GM10266 (cell line): ENCODE measurements around the gene KAT6B.

Experiments used
- DNase-seq: peaks from one replicate; pipeline ENCODE4 v3.0.0; 2012; ENCODE audit errors: extremely low spot score
- TF ChIP-seq, protein P1 (sequence below): IDR thresholded peaks from 2 replicates; pipeline ENCODE4 v1.5.1; 2012; ENCODE audit warnings: mild to moderate bottlenecking, low read depth; ENCODE audit not compliant: control insufficient read depth, insufficient read depth; ENCODE audit errors: missing control alignments

KAT6B gene

GRCh38 chr10:75037171-75038153, 211.1 kb downstream of the KAT6B start:
- no peak for DNase-seq
- TF ChIP-seq, protein P1, sequence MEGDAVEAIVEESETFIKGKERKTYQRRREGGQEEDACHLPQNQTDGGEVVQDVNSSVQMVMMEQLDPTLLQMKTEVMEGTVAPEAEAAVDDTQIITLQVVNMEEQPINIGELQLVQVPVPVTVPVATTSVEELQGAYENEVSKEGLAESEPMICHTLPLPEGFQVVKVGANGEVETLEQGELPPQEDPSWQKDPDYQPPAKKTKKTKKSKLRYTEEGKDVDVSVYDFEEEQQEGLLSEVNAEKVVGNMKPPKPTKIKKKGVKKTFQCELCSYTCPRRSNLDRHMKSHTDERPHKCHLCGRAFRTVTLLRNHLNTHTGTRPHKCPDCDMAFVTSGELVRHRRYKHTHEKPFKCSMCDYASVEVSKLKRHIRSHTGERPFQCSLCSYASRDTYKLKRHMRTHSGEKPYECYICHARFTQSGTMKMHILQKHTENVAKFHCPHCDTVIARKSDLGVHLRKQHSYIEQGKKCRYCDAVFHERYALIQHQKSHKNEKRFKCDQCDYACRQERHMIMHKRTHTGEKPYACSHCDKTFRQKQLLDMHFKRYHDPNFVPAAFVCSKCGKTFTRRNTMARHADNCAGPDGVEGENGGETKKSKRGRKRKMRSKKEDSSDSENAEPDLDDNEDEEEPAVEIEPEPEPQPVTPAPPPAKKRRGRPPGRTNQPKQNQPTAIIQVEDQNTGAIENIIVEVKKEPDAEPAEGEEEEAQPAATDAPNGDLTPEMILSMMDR, result no peak

DNA sequence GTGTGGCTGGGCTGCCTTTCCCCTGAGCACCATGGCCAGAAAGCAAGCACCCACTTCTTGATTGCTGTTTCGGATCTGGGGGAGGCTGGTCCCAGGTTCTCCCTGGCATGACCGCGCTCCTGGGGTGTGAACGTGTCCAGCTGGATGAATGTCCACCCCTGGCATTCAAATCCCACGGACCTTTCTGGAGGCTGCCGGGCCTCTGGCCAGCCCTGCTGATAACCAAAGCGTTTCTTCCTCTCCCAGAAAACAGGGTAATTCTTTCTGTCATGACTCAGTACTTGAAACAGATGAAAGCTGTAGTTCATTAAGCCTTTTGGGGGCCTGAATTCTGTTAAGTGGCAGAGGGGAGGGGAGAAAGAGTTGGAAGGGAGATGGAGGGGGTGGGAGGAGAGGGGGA, 211.9 kb downstream of the KAT6B start:
- no peak for DNase-seq
- TF ChIP-seq, protein P1, result no peak

- TF ChIP-seq, protein P1, result no peak
- no peak for DNase-seq
Observed at GRCh38 chr10:75040576-75040975, 214.2 kb downstream of the KAT6B start.

- TF ChIP-seq, protein P1, result no peak
- no peak for DNase-seq
Observed at GRCh38 chr10:75042292-75042974, 216.0 kb downstream of the KAT6B start.

- peak; percentile 84 for DNase-seq
- TF ChIP-seq, protein P1, result no peak
Observed at GRCh38 chr10:75043256-75044131, 217.1 kb downstream of the KAT6B start.

GRCh38 chr10:75048669-75049098, 222.3 kb downstream of the KAT6B start:
- TF ChIP-seq, protein P1, result no peak
- DNase-seq, result no peak
